ENCODE measurements around the gene G3BP1.

GRCh38 chr5:151800532-151800931 is 28.8 kb downstream of the G3BP1 start:
- TF ChIP-seq CTCF (conservative IDR thresholded peaks at IDR 0.05) = no peak
- no peak for TF ChIP-seq ZFX (IDR thresholded peaks at IDR 0.05)
